ENCODE data around the gene FAR1.

- TF ChIP-seq CTCF (IDR thresholded peaks at IDR 0.05): peak; percentile 15 to 43 (median 23)
- TF ChIP-seq POLR2A (IDR thresholded peaks at IDR 0.05): no peak
Measured at GRCh38 chr11:13668102-13668956, at the start of gene FAR1.
